Measurements from ENCODE around the gene ANKRD30A.

GRCh38 chr10:37268266-37268665, 142.9 kb downstream of the ANKRD30A start:
- TF ChIP-seq CTCF (IDR thresholded peaks at IDR 0.05) (no peak), POLR2A (IDR thresholded peaks at IDR 0.05) (no peak)
